Stimulated activated naive CD8-positive, alpha-beta T cell treated with anti-CD3 and anti-CD28 coated beads, Interleukin-15, amount 100 ng/mL, for 72 hours (primary cell): ENCODE results near the gene PLCD1.
"Not testable (repeated sequence)": the region's sequence is repeated elsewhere in the genome, so short reads cannot be mapped to it uniquely, and the experiment has no call there.

Source experiments
- ATAC-seq: fragments of 150-1000 bp; cut with Tn5 transposase; 2 replicates; pipeline ENCODE4 v1.10.0; 2021; ENCODE audit warnings: mild to moderate bottlenecking, moderate library complexity
- DNase-seq, 2 donors: peaks; one replicate each; pipeline ENCODE4 v3.0.0; 2021 to 2022
- H3K27ac Mint-ChIP-seq, 2 donors: one replicate each; pipeline ENCODE4 v1.8.0; 2022; ENCODE audit warnings: mild to moderate bottlenecking in 2 of 2, mixed read lengths in 2 of 2, moderate library complexity in 2 of 2
- H3K27me3 Mint-ChIP-seq: one replicate; pipeline ENCODE4 v1.8.0; 2022; ENCODE audit warnings: mixed read lengths
- H3K4me1 Mint-ChIP-seq: one replicate; pipeline ENCODE4 v1.8.0; 2022; ENCODE audit warnings: mild to moderate bottlenecking, mixed read lengths
- H3K4me3 Mint-ChIP-seq, 2 donors: one replicate each; pipeline ENCODE4 v1.8.0; 2022; ENCODE audit warnings: mild to moderate bottlenecking in 2 of 2, mixed read lengths in 2 of 2, moderate library complexity in 1 of 2
- H3K9me3 Mint-ChIP-seq, 2 donors: one replicate each; pipeline ENCODE4 v1.8.0; 2022; ENCODE audit warnings: mixed read lengths in 2 of 2

Gene PLCD1

GRCh38 chr3:38046027-38046426, 16.6 kb upstream of the PLCD1 start:
- ATAC-seq (no peak), DNase-seq (no peak)
- Mint-ChIP-seq H3K27ac (no peak overlapping the region), H3K9me3 (no peaks in the 10 kb centered on the region), H3K27me3 (no peaks in the 10 kb centered on the region), H3K4me3 (no peak overlapping the region), H3K4me1 (no peaks in the 10 kb centered on the region)

GRCh38 chr3:38043486-38043885, 14.0 kb upstream of the PLCD1 start:
- H3K27ac Mint-ChIP-seq = no peak overlapping the region
- peaks cover 4 to 5% of the 10 kb centered on the region in 2 donors for H3K9me3 Mint-ChIP-seq
- H3K27me3 Mint-ChIP-seq = no peaks in the 10 kb centered on the region
- DNase-seq (no peak), ATAC-seq (no peak)
- H3K4me3 Mint-ChIP-seq = no peak overlapping the region
- H3K4me1 Mint-ChIP-seq = peaks cover 21% of the 10 kb centered on the region

GRCh38 chr3:38040401-38040800, 11.0 kb upstream of the PLCD1 start:
- Mint-ChIP-seq H3K27ac (no peak overlapping the region), H3K4me1 (peaks cover 34% of the 10 kb centered on the region), H3K4me3 (peak overlapping the region; percentile 58 to 64), H3K27me3 (peaks cover 7% of the 10 kb centered on the region), H3K9me3 (peaks cover 12 to 15% of the 10 kb centered on the region in 2 donors)
- DNase-seq (no peak), ATAC-seq (no peak)

GRCh38 chr3:38039899-38040261, 10.4 kb upstream of the PLCD1 start:
- DNase-seq (peak in 1 of 2 donors; percentile 31), ATAC-seq (peak; percentile 44)
- H3K27me3 Mint-ChIP-seq = peaks cover 7% of the 10 kb centered on the region
- no peak overlapping the region for H3K27ac Mint-ChIP-seq
- peaks cover 12 to 15% of the 10 kb centered on the region in 2 donors for H3K9me3 Mint-ChIP-seq
- peaks cover 34% of the 10 kb centered on the region for H3K4me1 Mint-ChIP-seq
- peak overlapping the region; percentile 58 to 64 for H3K4me3 Mint-ChIP-seq

- H3K9me3 Mint-ChIP-seq = peaks cover 12 to 15% of the 10 kb centered on the region in 2 donors
These were observed 9.9 kb upstream of the PLCD1 start, which contains the start of gene DLEC1 for GRCh38 chr3:38039101-38039898. Gene DLEC1, plus strand, starts transcription at chr3:38039208. Its CDS starts 18 bp downstream, at chr3:38039226.

DNA sequence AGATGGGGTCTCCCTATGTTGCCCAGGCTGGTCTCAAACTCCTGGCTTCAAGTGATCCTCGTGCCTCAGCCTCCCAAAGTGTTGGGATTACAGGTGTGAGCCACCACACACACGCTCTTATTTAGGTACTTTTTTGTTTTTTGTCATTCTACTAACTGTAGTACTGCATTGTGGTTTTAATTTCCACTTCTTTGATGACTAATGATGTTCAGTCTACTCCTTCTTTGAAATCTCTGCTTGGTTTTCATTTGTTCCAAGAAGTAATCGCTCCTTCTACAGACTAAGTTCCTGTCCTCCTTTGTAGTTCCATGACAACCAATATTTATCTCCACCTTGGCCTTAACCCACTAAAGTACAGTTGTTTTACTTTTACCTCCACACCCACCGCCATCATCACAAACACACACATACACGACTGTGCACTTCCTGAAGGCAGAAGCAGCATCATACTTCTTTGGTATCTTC, 9.0 kb upstream of the PLCD1 start:
- Mint-ChIP-seq H3K27me3 (peaks cover 11% of the 10 kb centered on the region), H3K27ac (peak overlapping the region; percentile 89 to 95), H3K4me1 (peaks cover 34% of the 10 kb centered on the region), H3K4me3 (peak overlapping the region; percentile 58 to 64), H3K9me3 (peaks cover 12 to 15% of the 10 kb centered on the region in 2 donors)
- peak in 1 of 2 donors; percentile 41 for DNase-seq
- ATAC-seq = peak; percentile 71

More at GRCh38 chr3:38039101-38039898, 9.9 kb upstream of the PLCD1 start, which contains the start of gene DLEC1:
- peaks cover 34% of the 10 kb centered on the region for H3K4me1 Mint-ChIP-seq
- ATAC-seq = peak; percentile 88
- H3K27ac Mint-ChIP-seq = peak within 1 kb of the TSS; percentile 89 to 95
- H3K4me3 Mint-ChIP-seq = peak within 1 kb of the TSS; percentile 58 to 64
- peaks cover 7% of the 10 kb centered on the region for H3K27me3 Mint-ChIP-seq
- peak; percentile 77 to 89 for DNase-seq

- ATAC-seq = no peak
- H3K27ac Mint-ChIP-seq = no peak overlapping the region
- H3K9me3 Mint-ChIP-seq = peaks cover 12 to 15% of the 10 kb centered on the region in 2 donors
- H3K4me3 Mint-ChIP-seq = no peak overlapping the region
- peaks cover 26% of the 10 kb centered on the region for H3K27me3 Mint-ChIP-seq
- peaks cover 35% of the 10 kb centered on the region for H3K4me1 Mint-ChIP-seq
- DNase-seq = no peak
These were observed 7.5 kb upstream of the PLCD1 start for GRCh38 chr3:38036906-38037305.

GRCh38 chr3:38036286-38036685, 6.8 kb upstream of the PLCD1 start:
- ATAC-seq (no peak), DNase-seq (no peak)
- H3K4me1 Mint-ChIP-seq = peaks cover 41% of the 10 kb centered on the region
- H3K27me3 Mint-ChIP-seq = peaks cover 33% of the 10 kb centered on the region
- H3K9me3 Mint-ChIP-seq = peaks cover 12 to 15% of the 10 kb centered on the region in 2 donors
- no peak overlapping the region for H3K4me3 Mint-ChIP-seq
- H3K27ac Mint-ChIP-seq = no peak overlapping the region

GRCh38 chr3:38034335-38034734, 4.9 kb upstream of the PLCD1 start:
- Mint-ChIP-seq H3K27me3 (peaks cover 50% of the 10 kb centered on the region), H3K27ac (peak overlapping the region in 1 of 2 donors; percentile 10)

DNA sequence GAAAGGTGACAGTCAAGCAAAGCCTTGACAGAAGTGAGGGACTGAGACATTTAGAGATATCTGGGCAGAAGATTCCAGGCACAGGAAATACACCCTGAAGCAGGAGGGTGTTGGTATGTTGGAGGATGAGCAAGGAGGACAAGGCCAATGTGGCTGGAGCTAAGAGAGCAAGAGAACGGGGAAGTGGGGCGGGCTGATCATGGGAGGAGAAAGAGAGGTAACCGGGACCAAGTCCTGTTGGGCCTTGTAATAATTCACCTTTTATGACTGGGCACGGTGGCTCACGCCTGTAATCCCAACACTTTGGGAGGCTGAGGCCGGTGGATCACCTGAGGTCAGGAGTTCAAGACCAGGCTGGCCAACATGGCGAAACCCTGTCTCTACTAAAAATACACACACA, 4.1 kb upstream of the PLCD1 start:
- DNase-seq, H3K4me3 Mint-ChIP-seq, ATAC-seq: not testable (repeated sequence)
- Mint-ChIP-seq H3K27ac (peak overlapping the region in 1 of 2 donors; percentile 67), H3K9me3 (peaks cover 9 to 12% of the 10 kb centered on the region in 2 donors), H3K27me3 (peaks cover 55% of the 10 kb centered on the region), H3K4me1 (peaks cover 32% of the 10 kb centered on the region)

More at GRCh38 chr3:38034335-38034734, 4.9 kb upstream of the PLCD1 start:
- peaks cover 12 to 15% of the 10 kb centered on the region in 2 donors for H3K9me3 Mint-ChIP-seq
- DNase-seq, H3K4me3 Mint-ChIP-seq, ATAC-seq: not testable (repeated sequence)
- peaks cover 37% of the 10 kb centered on the region for H3K4me1 Mint-ChIP-seq

GRCh38 chr3:38032328-38032865, 3.0 kb upstream of the PLCD1 start:
- ATAC-seq = no peak
- Mint-ChIP-seq H3K4me3 (no peak overlapping the region), H3K4me1 (peaks cover 25% of the 10 kb centered on the region), H3K9me3 (no peaks in the 10 kb centered on the region), H3K27ac (no peak overlapping the region), H3K27me3 (peaks cover 67% of the 10 kb centered on the region)
- DNase-seq = no peak

- H3K4me3 Mint-ChIP-seq = peak overlapping the region in 1 of 2 donors; percentile 3
- peaks cover 61% of the 10 kb centered on the region for H3K27me3 Mint-ChIP-seq
- no peak overlapping the region for H3K27ac Mint-ChIP-seq
- H3K4me1 Mint-ChIP-seq = peaks cover 23% of the 10 kb centered on the region
- ATAC-seq = peak; percentile 63
- H3K9me3 Mint-ChIP-seq = no peaks in the 10 kb centered on the region
- DNase-seq = no peak
These were observed 1.9 kb upstream of the PLCD1 start for GRCh38 chr3:38031022-38031994.

- peaks cover 30% of the 10 kb centered on the region for H3K4me1 Mint-ChIP-seq
- no peak overlapping the region for H3K27ac Mint-ChIP-seq
- H3K9me3 Mint-ChIP-seq = no peaks in the 10 kb centered on the region
- H3K27me3 Mint-ChIP-seq = peaks cover 61% of the 10 kb centered on the region
- H3K4me3 Mint-ChIP-seq = peak overlapping the region; percentile 20 to 66
- ATAC-seq (no peak), DNase-seq (no peak)
These were observed 932 bp upstream of the PLCD1 start for GRCh38 chr3:38030126-38031021.

DNA sequence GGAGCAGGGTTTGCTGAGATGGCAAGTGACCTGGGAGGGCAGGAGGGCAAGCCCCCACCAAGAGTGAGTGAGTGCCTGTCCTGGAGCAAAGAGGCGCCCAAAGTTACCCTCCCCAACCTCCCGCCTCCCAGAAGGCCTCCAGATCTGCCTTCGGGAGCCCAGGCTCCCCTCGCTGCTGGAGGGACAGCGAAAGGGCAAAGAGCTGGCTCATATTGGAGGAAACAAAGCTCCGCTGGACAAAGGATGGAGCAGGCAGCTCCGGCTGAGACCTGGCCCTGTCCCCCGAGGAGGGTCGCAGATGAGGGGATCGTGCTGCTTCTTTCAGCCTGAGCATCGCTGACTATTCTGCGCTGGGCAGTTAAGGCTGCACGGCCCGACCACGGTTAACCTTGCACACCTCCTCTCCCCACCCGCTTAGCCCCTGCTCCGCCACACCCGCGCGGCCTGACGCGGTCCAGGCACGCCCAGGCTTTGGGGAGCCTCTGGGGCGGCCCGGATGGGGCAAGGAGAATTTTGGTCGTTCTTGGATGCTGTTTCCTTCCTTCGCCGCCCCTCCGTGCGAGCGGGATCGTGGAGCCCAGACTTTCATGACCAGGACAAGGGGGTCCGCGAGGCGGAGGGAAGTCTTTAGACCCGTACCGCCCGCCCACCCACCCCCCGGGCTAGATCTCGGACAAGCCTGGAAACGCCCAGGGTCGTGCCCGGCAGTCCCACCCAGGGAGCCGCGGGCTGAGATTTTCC, 651 bp downstream of the PLCD1 start:
- no peak for DNase-seq
- H3K27me3 Mint-ChIP-seq = peaks cover 60% of the 10 kb centered on the region
- no peak overlapping the region for H3K27ac Mint-ChIP-seq
- ATAC-seq = no peak
- peak overlapping the region; percentile 40 to 64 for H3K4me3 Mint-ChIP-seq
- H3K9me3 Mint-ChIP-seq = no peaks in the 10 kb centered on the region
- peaks cover 44% of the 10 kb centered on the region for H3K4me1 Mint-ChIP-seq
